Central memory CD8-positive, alpha-beta T cell (primary cell): Measurements from ENCODE around the gene ZNF473.
A peak's percentile ranks its signal among the peaks of the same experiment; 100 is the strongest.

Experiments
- ATAC-seq: fragments of 150-1000 bp; cut with Tn5 transposase; replicated peaks from 2 replicates; pipeline ENCODE4 v1.10.0; 2022; ENCODE audit warnings: mild to moderate bottlenecking, moderate FRiP score, moderate number of reproducible peaks; ENCODE audit not compliant: poor library complexity, severe bottlenecking; ENCODE audit errors: extremely low read depth
- DNase-seq, 2 donors: peaks; one replicate each; pipeline ENCODE4 v3.0.0; 2021; ENCODE audit warnings: low spot score in 2 of 2
- H3K27ac Mint-ChIP-seq: one replicate; pipeline ENCODE4 v1.8.0; 2022; ENCODE audit warnings: low read depth, mild to moderate bottlenecking, moderate library complexity, mixed read lengths
- H3K27me3 Mint-ChIP-seq: one replicate; pipeline ENCODE4 v1.8.0; 2022; ENCODE audit warnings: mixed read lengths
- H3K36me3 Mint-ChIP-seq: one replicate; pipeline ENCODE4 v1.8.0; 2022; ENCODE audit warnings: mild to moderate bottlenecking, moderate library complexity, mixed read lengths; ENCODE audit not compliant: insufficient read depth
- H3K4me1 Mint-ChIP-seq: one replicate; pipeline ENCODE4 v1.8.0; 2022; ENCODE audit warnings: mixed read lengths
- H3K4me3 Mint-ChIP-seq: one replicate; pipeline ENCODE4 v1.8.0; 2022; ENCODE audit warnings: mild to moderate bottlenecking, moderate library complexity, mixed read lengths
- H3K9me3 Mint-ChIP-seq: one replicate; pipeline ENCODE4 v1.8.0; 2022; ENCODE audit warnings: mixed read lengths

Gene ZNF473

DNA sequence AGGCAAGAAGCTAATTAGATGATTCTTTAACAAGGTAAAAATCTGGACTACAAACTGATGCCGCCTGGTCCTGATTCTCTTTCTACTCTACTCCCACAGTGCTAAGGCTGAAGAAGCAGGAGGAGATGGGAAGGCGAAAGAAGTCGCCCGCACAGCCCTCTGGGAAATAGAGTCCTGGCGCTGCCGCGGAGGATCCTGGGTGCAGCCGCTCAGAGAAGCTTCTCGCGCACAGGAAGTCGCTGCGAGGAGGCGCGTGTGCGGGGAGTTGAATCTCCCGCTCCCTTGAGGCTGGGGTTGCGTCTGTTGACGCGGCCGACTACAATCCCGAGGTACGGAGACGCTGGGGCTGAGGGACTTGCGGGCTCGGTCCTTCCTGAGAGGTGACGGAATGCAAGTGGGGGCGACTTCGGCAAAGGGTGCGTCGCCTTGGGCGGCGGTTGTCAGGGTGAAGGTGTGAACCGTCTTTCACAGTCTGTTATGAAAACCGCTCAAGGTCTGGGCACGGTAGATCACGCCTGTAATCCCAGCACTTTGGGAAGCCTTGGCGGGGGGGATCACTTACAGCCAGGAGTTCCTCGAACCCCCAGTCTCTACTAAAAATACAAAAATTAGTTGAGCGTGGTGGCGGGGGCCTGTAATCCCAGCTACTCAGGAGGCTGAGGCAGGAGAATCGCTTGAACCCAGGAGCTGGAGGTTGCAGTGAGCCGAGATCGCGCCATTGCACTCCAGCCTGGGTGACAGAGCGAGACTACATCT lies at the start of gene ZNF473:
ZNF473 (plus strand) TSS at position 212 of the 756 bp plus-strand sequence. CDS start 5,078 bp downstream, outside the sequence.
- peaks cover 42% of the 10 kb centered on the region for H3K4me1 Mint-ChIP-seq

GRCh38 chr19:49976496-49976895 lies 49.3 kb upstream of the ZNF473 start:
- Mint-ChIP-seq H3K4me3 (no peak overlapping the region), H3K27me3 (no peaks in the 10 kb centered on the region), H3K36me3 (peaks cover 12% of the 10 kb centered on the region), H3K4me1 (peaks cover 5% of the 10 kb centered on the region), H3K9me3 (no peaks in the 10 kb centered on the region), H3K27ac (peak overlapping the region; percentile 80)
- ATAC-seq (no peak), DNase-seq (no peak)

More for the DNA sequence above, at the start of gene ZNF473:
- H3K27ac Mint-ChIP-seq = peak within 1 kb of the TSS; percentile 99
- H3K9me3 Mint-ChIP-seq = no peaks in the 10 kb centered on the region
- peaks cover 22% of the 10 kb centered on the region for H3K36me3 Mint-ChIP-seq
- peak; percentile 79 for ATAC-seq
- peak within 1 kb of the TSS; percentile 92 for H3K4me3 Mint-ChIP-seq
- DNase-seq = peak; percentile 86 to 93
- no peaks in the 10 kb centered on the region for H3K27me3 Mint-ChIP-seq

- H3K4me1 Mint-ChIP-seq = peaks cover 5% of the 10 kb centered on the region
- DNase-seq (no peak), ATAC-seq (no peak)
- peak overlapping the region; percentile 80 for H3K27ac Mint-ChIP-seq
- H3K36me3 Mint-ChIP-seq = peaks cover 14% of the 10 kb centered on the region
- H3K9me3 Mint-ChIP-seq = no peaks in the 10 kb centered on the region
- H3K27me3 Mint-ChIP-seq = no peaks in the 10 kb centered on the region
- H3K4me3 Mint-ChIP-seq = no peak overlapping the region
Measured at GRCh38 chr19:49977076-49977475, 48.7 kb upstream of the ZNF473 start.

DNA sequence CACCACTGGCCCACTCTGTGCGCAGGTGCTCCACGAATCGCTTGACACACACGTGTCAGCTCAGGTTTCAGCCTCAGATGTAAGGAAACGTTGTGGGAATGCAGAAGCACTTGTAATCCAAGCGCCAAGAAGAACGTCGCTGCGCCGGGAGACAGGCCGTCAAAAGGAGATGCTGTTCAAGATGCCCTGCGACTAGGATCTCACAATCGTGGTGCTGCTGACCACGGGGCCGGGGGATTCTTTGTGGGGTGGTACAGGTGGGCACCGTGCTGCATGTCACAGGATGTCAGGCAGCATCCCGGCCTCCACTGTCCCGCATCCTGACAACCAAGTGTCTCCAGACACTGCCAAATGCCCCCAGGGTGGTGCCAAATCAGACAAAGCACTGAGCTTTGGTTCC lies 47.9 kb upstream of the ZNF473 start:
- H3K36me3 Mint-ChIP-seq = peaks cover 14% of the 10 kb centered on the region
- H3K9me3 Mint-ChIP-seq = no peaks in the 10 kb centered on the region
- ATAC-seq (no peak), DNase-seq (no peak)
- no peak overlapping the region for H3K27ac Mint-ChIP-seq
- no peaks in the 10 kb centered on the region for H3K27me3 Mint-ChIP-seq
- no peak overlapping the region for H3K4me3 Mint-ChIP-seq
- H3K4me1 Mint-ChIP-seq = peaks cover 5% of the 10 kb centered on the region

- DNase-seq (no peak), ATAC-seq (no peak)
- H3K36me3 Mint-ChIP-seq = peaks cover 14% of the 10 kb centered on the region
- no peak overlapping the region for H3K4me3 Mint-ChIP-seq
- peaks cover 5% of the 10 kb centered on the region for H3K4me1 Mint-ChIP-seq
- H3K27ac Mint-ChIP-seq = no peak overlapping the region
- H3K9me3 Mint-ChIP-seq = no peaks in the 10 kb centered on the region
- no peaks in the 10 kb centered on the region for H3K27me3 Mint-ChIP-seq
Measured at GRCh38 chr19:49978324-49978723, 47.5 kb upstream of the ZNF473 start.

DNA sequence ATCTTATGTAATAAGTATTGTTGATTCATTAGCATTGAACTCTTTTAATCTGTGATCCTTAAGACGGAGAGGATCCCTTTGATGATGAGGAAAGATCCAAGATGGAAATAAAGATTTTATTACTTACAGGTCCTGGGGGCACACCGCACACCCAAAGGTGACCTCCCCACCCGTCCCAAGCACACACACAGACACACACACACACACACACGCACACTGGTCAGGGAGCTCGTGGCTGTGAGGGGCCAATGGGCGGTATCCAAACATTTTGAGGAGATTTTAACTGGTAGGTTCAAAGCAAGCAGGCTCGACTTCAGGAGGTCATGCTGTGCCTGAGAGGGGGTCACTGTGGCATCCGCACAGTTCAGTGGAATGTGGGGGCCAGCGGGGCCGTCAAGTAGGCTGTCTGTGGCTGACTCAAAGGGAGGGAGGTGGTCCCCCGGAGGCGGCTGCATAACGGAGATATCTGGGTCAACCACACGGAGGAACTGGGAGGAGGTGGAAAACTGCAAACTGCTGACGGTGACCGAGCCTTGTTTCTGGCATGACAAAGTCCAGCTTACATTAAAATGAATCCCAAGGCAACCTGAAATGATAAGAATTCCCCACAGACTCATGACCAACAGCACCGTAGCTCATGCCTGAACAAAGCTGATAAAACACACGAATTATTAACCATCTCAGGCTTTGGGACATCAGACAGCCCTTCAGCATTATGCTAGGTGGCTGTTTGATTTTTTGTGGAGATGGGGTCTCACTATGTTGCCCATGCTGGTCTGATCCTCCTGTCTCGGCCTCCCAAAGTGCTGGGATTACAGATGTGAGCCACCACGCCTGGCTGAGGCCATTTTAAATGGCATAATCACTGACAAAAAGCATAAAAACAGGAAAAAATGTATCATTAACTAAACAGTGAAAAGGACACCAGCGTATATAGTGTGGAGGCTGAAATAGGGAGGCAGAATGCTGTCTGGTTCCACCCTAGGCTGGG lies 43.9 kb upstream of the ZNF473 start:
- H3K27me3 Mint-ChIP-seq = no peaks in the 10 kb centered on the region
- no peak overlapping the region for H3K4me3 Mint-ChIP-seq
- no peak for ATAC-seq
- H3K36me3 Mint-ChIP-seq = peaks cover 10% of the 10 kb centered on the region
- no peak overlapping the region for H3K27ac Mint-ChIP-seq
- no peaks in the 10 kb centered on the region for H3K9me3 Mint-ChIP-seq
- DNase-seq = no peak
- H3K4me1 Mint-ChIP-seq = peaks cover under 1% of the 10 kb centered on the region

DNA sequence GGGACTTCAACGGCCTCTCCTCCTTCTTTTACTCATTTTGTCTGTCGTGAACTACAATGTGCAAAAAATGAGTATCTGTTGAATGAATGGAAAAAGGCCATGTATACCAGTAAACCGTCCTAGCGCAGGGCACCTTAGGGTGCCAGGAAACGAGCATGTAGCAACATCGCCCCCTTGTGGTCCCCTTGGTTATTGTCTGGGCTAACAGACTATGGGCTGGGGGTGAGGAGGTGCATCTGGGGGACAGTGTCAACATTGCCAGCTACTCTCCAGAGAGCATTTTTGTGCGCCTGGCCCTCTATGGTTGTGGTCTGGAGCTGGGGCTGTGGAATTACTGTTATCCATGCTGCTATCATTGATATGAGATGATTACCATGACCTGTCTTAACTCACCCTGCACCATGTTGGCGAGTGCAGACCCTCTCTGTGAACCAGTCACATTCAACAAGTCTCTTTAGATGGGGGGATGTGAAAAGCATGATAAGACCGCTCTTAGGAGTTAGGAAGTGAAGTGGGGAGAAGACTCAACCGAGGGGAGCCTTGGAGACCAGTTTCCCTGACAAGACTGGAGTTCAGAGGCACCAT lies 42.1 kb upstream of the ZNF473 start:
- ATAC-seq (peak; percentile 69), DNase-seq (peak; percentile 60 to 79)
- Mint-ChIP-seq H3K4me1 (peaks cover 5% of the 10 kb centered on the region), H3K27me3 (no peaks in the 10 kb centered on the region), H3K4me3 (no peak overlapping the region), H3K27ac (no peak overlapping the region), H3K36me3 (peaks cover 16% of the 10 kb centered on the region), H3K9me3 (no peaks in the 10 kb centered on the region)

DNA sequence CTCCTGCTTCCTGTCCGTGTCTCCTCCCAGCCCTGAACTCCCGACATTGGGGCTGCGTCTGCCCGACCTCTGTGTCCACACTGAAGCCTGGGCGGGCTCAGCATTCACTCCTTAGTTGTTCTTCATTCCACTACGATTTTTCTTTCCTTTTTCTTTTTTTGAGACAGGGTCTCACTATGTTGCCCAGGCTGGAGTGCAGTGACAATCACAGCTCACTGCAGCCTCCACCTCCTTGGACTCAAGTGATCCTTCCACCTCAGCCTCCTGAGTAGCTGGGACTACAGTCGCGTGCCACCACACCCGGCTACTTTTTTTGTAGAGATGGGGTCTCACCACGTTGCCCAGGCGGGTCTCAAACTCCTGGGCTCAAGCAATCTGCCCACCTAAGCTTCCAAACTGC lies 41.3 kb upstream of the ZNF473 start:
- H3K4me1 Mint-ChIP-seq = peaks cover 5% of the 10 kb centered on the region
- H3K36me3 Mint-ChIP-seq = peaks cover 14% of the 10 kb centered on the region
- H3K27ac Mint-ChIP-seq = peak overlapping the region; percentile 35
- H3K9me3 Mint-ChIP-seq = no peaks in the 10 kb centered on the region
- ATAC-seq (no peak), DNase-seq (no peak)
- H3K27me3 Mint-ChIP-seq = no peaks in the 10 kb centered on the region
- no peak overlapping the region for H3K4me3 Mint-ChIP-seq

- no peak overlapping the region for H3K4me3 Mint-ChIP-seq
- H3K36me3 Mint-ChIP-seq = peaks cover 14% of the 10 kb centered on the region
- H3K27me3 Mint-ChIP-seq = no peaks in the 10 kb centered on the region
- DNase-seq (no peak), ATAC-seq (no peak)
- H3K9me3 Mint-ChIP-seq = no peaks in the 10 kb centered on the region
- no peak overlapping the region for H3K27ac Mint-ChIP-seq
- peaks cover 5% of the 10 kb centered on the region for H3K4me1 Mint-ChIP-seq
Measured at GRCh38 chr19:49985871-49986270, 39.9 kb upstream of the ZNF473 start.

GRCh38 chr19:49986354-49986753 lies 39.5 kb upstream of the ZNF473 start:
- Mint-ChIP-seq H3K4me3 (no peak overlapping the region), H3K4me1 (peaks cover 5% of the 10 kb centered on the region), H3K36me3 (peaks cover 13% of the 10 kb centered on the region), H3K9me3 (no peaks in the 10 kb centered on the region), H3K27me3 (no peaks in the 10 kb centered on the region), H3K27ac (no peak overlapping the region)
- ATAC-seq (no peak), DNase-seq (no peak)

DNA sequence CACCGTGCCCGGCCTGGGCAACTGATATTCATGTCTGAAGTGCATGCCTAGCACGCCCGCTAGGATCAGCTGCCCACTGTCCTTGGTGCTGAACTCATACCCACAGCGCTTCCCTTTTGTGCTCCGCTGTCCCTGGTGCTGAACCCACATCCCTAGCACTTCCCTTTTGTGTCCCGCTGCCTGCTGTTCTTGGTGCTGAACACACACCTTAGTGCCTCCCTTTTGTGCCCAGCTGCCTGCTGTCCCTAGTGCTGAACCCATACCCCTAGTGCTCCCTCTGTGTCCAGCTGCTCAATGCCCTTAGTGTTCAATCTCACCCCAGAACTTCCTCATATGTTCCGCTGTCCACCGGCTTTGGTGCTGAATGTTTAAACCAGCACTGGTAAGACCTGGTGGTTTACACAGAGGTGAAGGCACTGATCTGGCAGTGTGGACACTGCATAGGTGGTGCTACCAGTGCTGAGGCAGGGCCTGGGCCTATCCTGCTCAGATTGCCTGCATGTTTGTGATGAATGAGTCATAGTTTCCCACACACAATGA lies 38.6 kb upstream of the ZNF473 start:
- Mint-ChIP-seq H3K27ac (no peak overlapping the region), H3K27me3 (no peaks in the 10 kb centered on the region), H3K4me1 (peaks cover 5% of the 10 kb centered on the region), H3K4me3 (no peak overlapping the region), H3K36me3 (peaks cover 16% of the 10 kb centered on the region), H3K9me3 (no peaks in the 10 kb centered on the region)
- ATAC-seq = peak; percentile 67
- peak; percentile 64 to 75 for DNase-seq

DNA sequence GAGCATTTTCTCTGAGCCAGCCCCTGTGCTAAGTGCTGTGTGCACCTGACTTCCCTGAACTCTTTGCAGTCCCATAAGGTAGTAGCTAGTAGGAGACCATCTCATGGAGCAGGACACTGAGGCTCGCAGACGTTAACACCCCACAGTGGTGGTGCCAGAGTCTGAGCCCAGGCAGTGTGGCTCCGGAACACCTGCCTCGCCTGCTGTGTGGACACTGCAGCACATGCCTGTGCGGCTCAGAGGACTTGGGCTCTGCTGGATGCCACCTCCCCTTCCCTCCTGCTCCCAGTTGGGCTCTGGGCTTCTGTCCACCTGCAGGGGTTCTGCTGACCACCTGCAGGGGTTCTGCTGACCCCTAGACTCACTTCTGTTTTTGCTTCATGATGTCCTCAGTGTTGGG lies 37.8 kb upstream of the ZNF473 start:
- H3K27ac Mint-ChIP-seq = no peak overlapping the region

More for the DNA sequence above, 37.8 kb upstream of the ZNF473 start:
- H3K4me3 Mint-ChIP-seq = no peak overlapping the region
- DNase-seq = no peak
- ATAC-seq = no peak
- peaks cover 16% of the 10 kb centered on the region for H3K36me3 Mint-ChIP-seq
- H3K9me3 Mint-ChIP-seq = no peaks in the 10 kb centered on the region
- H3K27me3 Mint-ChIP-seq = no peaks in the 10 kb centered on the region
- peaks cover 5% of the 10 kb centered on the region for H3K4me1 Mint-ChIP-seq
